Neuronal stem cell (in vitro differentiated cells): Measurements from ENCODE around the gene LAPTM4A.

Source experiments
- DNase-seq: peaks from one replicate; pipeline ENCODE4 v3.0.0-alpha.2; 2013; ENCODE audit warnings: low spot score
- H2AFZ ChIP-seq: one replicate; pipeline ENCODE4 v1.6.1; 2013; ENCODE audit warnings: mild to moderate bottlenecking, low read length, inconsistent platforms
- H2AK5ac ChIP-seq: 2 replicates; pipeline ENCODE4 v1.6.1; 2013; ENCODE audit warnings: low read depth, mild to moderate bottlenecking, inconsistent platforms, low read length, moderate library complexity, mixed read lengths
- H2BK120ac ChIP-seq: 2 replicates; pipeline ENCODE4 v1.6.1; 2013; ENCODE audit warnings: low read depth, mild to moderate bottlenecking, inconsistent platforms, low read length, moderate library complexity, mixed read lengths
- H2BK12ac ChIP-seq: one replicate; pipeline ENCODE4 v1.6.1; 2013; ENCODE audit warnings: low read length, inconsistent platforms
- H2BK15ac ChIP-seq: 2 replicates; pipeline ENCODE4 v1.6.1; 2013; ENCODE audit warnings: mild to moderate bottlenecking, low read length, inconsistent platforms, mixed read lengths
- H2BK5ac ChIP-seq: one replicate; pipeline ENCODE4 v1.6.1; 2013; ENCODE audit warnings: inconsistent platforms, mild to moderate bottlenecking, low read length, moderate library complexity
- H3K14ac ChIP-seq: one replicate; pipeline ENCODE4 v1.6.1; 2013; ENCODE audit warnings: low read length, inconsistent platforms
- H3K18ac ChIP-seq: 2 replicates; pipeline ENCODE4 v1.6.1; 2013; ENCODE audit warnings: low read length, inconsistent platforms
- H3K23ac ChIP-seq: 2 replicates; pipeline ENCODE4 v1.6.1; 2013; ENCODE audit warnings: low read depth, mild to moderate bottlenecking, mixed read lengths, low read length, inconsistent platforms; ENCODE audit not compliant: poor library complexity
- H3K27ac ChIP-seq: replicated peaks from 3 replicates; pipeline ENCODE4 v1.5.1; 2013; ENCODE audit warnings: low read length, inconsistent platforms
- H3K27me3 ChIP-seq, 3 experiments: 2 replicates each; pipeline ENCODE4 v1.6.1; 2013; ENCODE audit warnings: low read length in 3 of 3, mild to moderate bottlenecking in 2 of 3, inconsistent platforms in 1 of 3, low read depth in 1 of 3, mixed read lengths in 1 of 3, moderate library complexity in 1 of 3; ENCODE audit not compliant: control insufficient read depth in 3 of 3, insufficient read depth in 3 of 3
- H3K36me3 ChIP-seq, 2 donors: replicated peaks in 1 of 2; 2 replicates each; pipeline ENCODE4 v1.6.1; 2013; ENCODE audit warnings: low read length in 2 of 2; ENCODE audit not compliant: control insufficient read depth in 2 of 2, insufficient read depth in 2 of 2
- H3K4ac ChIP-seq: 2 replicates; pipeline ENCODE4 v1.6.1; 2013; ENCODE audit warnings: inconsistent platforms, mild to moderate bottlenecking, low read length, moderate library complexity
- H3K4me1 ChIP-seq, 2 donors: 1 replicate in 1 of 2; 2 replicates in 1 of 2; pipeline ENCODE4 v1.6.1; 2013; ENCODE audit warnings: low read length in 2 of 2, low read depth in 1 of 2; ENCODE audit not compliant: control insufficient read depth in 2 of 2, insufficient read depth in 1 of 2
- H3K4me2 ChIP-seq: one replicate; pipeline ENCODE4 v1.6.1; 2013; ENCODE audit warnings: mild to moderate bottlenecking, low read length, inconsistent platforms; ENCODE audit not compliant: insufficient read depth, poor library complexity, severe bottlenecking
- H3K4me3 ChIP-seq, 2 donors: 2 replicates each; pipeline ENCODE4 v1.5.1; 2013; ENCODE audit warnings: low read length in 2 of 2, mild to moderate bottlenecking in 2 of 2, inconsistent platforms in 1 of 2, moderate library complexity in 1 of 2
- H3K79me1 ChIP-seq: one replicate; pipeline ENCODE4 v1.6.1; 2013; ENCODE audit warnings: low read depth, mild to moderate bottlenecking, inconsistent platforms, low read length, moderate library complexity
- H3K9ac ChIP-seq: one replicate; pipeline ENCODE4 v1.6.1; 2013; ENCODE audit warnings: mild to moderate bottlenecking, low read depth, low read length, inconsistent platforms; ENCODE audit not compliant: poor library complexity
- H3K9me3 ChIP-seq, 2 donors: replicated peaks in 1 of 2; 2 replicates each; pipeline versions ENCODE3 to v1.6.1; 2013; ENCODE audit warnings: low read length in 2 of 2, mild to moderate bottlenecking in 2 of 2, inconsistent platforms in 1 of 2, low read depth in 1 of 2, mixed read lengths in 1 of 2, moderate library complexity in 1 of 2; ENCODE audit not compliant: control insufficient read depth in 2 of 2, insufficient read depth in 1 of 2
- H4K8ac ChIP-seq: one replicate; pipeline ENCODE4 v1.6.1; 2013; ENCODE audit warnings: low read depth, mild to moderate bottlenecking, inconsistent platforms, low read length, moderate library complexity
- H4K91ac ChIP-seq: one replicate; pipeline ENCODE4 v1.6.1; 2013; ENCODE audit warnings: low read length, low read depth, mild to moderate bottlenecking, inconsistent platforms; ENCODE audit not compliant: poor library complexity
- WGBS, 2 donors: extraction: QIAGEN DNeasy Blood & Tissue Kit; methylation state at CpG; one replicate each; pipeline ENCODE4 v1.1.7; 2013; ENCODE audit warnings: missing lambda C conversion rate in 2 of 2, mixed read lengths in 1 of 2; ENCODE audit not compliant: insufficient read length in 2 of 2, insufficient replicate concordance in 1 of 2; ENCODE audit errors: extremely low coverage in 2 of 2; 5-methylcytosine and 5-hydroxymethylcytosine counted together

Gene LAPTM4A

GRCh38 chr2:20064841-20065240 is 13.4 kb upstream of the LAPTM4A start:
- no peak overlapping the region for H3K9ac ChIP-seq
- H2BK15ac ChIP-seq: no peak overlapping the region
- no peaks in the 10 kb centered on the region for H3K36me3 ChIP-seq
- no peak overlapping the region for H4K91ac ChIP-seq
- H3K4me1 ChIP-seq: peaks cover 0 to 1% of the 10 kb centered on the region in 2 donors
- peaks cover 0 to 6% (median 0%) of the 10 kb centered on the region in 3 experiments for H3K27me3 ChIP-seq
- H2BK12ac ChIP-seq: no peak overlapping the region
- no peak overlapping the region for H3K4me2 ChIP-seq
- H3K14ac ChIP-seq: no peak overlapping the region
- peaks cover 0 to 8% of the 10 kb centered on the region in 2 donors for H3K9me3 ChIP-seq
- no peaks in the 10 kb centered on the region for H3K79me1 ChIP-seq
- H3K23ac ChIP-seq: no peak overlapping the region
- no peak overlapping the region for H3K4ac ChIP-seq
- no peak overlapping the region for H2AK5ac ChIP-seq
- H2BK120ac ChIP-seq: no peak overlapping the region
- no peak overlapping the region for H3K4me3 ChIP-seq
- H3K27ac ChIP-seq: no peak overlapping the region
- no peak overlapping the region for H2BK5ac ChIP-seq
- H4K8ac ChIP-seq: no peak overlapping the region
- DNase-seq: no peak
- H2AFZ ChIP-seq: no peak overlapping the region
- H3K18ac ChIP-seq: no peak overlapping the region

GRCh38 chr2:20064421-20064820 is 13.0 kb upstream of the LAPTM4A start:
- Histone ChIP-seq H3K36me3 (no peaks in the 10 kb centered on the region), H3K27ac (no peak overlapping the region), H4K91ac (no peak overlapping the region), H4K8ac (no peak overlapping the region), H3K27me3 (peaks cover 0 to 6% (median 0%) of the 10 kb centered on the region in 3 experiments), H2AFZ (no peak overlapping the region), H3K4me2 (no peak overlapping the region), H3K23ac (no peak overlapping the region), H3K4me3 (no peak overlapping the region), H2BK5ac (no peak overlapping the region), H2AK5ac (no peak overlapping the region), H3K14ac (no peak overlapping the region), H3K4ac (no peak overlapping the region), H3K18ac (no peak overlapping the region), H3K9ac (no peak overlapping the region), H2BK120ac (no peak overlapping the region), H2BK15ac (no peak overlapping the region), H3K4me1 (peaks cover 0 to 1% of the 10 kb centered on the region in 2 donors), H2BK12ac (no peak overlapping the region), H3K79me1 (no peaks in the 10 kb centered on the region), H3K9me3 (peaks cover 0 to 11% of the 10 kb centered on the region in 2 donors)
- no peak for DNase-seq
- WGBS, 2 donors: no CpG with 5 or more reads among the region's 3 CpGs

GRCh38 chr2:20062615-20063545 is 11.5 kb upstream of the LAPTM4A start:
- H3K4ac ChIP-seq: no peak overlapping the region
- H2BK12ac ChIP-seq: no peak overlapping the region
- H2AK5ac ChIP-seq: no peak overlapping the region
- H4K8ac ChIP-seq: no peak overlapping the region
- H3K18ac ChIP-seq: no peak overlapping the region
- H3K9ac ChIP-seq: no peak overlapping the region
- peaks cover 0 to 6% (median 0%) of the 10 kb centered on the region in 3 experiments for H3K27me3 ChIP-seq
- no peak for DNase-seq
- no peak overlapping the region for H3K23ac ChIP-seq
- peak overlapping the region; percentile 40 for H2AFZ ChIP-seq
- H3K4me1 ChIP-seq: peaks cover 0 to 1% of the 10 kb centered on the region in 2 donors
- no peak overlapping the region for H3K4me2 ChIP-seq
- H3K9me3 ChIP-seq: peaks cover 0 to 11% of the 10 kb centered on the region in 2 donors
- H3K36me3 ChIP-seq: no peaks in the 10 kb centered on the region
- H2BK15ac ChIP-seq: peak overlapping the region; percentile 57
- WGBS, 2 donors: no CpG with 5 or more reads among the region's 11 CpGs
- no peak overlapping the region for H3K4me3 ChIP-seq
- no peak overlapping the region for H4K91ac ChIP-seq
- H2BK120ac ChIP-seq: no peak overlapping the region
- H2BK5ac ChIP-seq: no peak overlapping the region
- H3K14ac ChIP-seq: no peak overlapping the region
- no peaks in the 10 kb centered on the region for H3K79me1 ChIP-seq
- no peak overlapping the region for H3K27ac ChIP-seq

- Histone ChIP-seq H2BK15ac (peak overlapping the region; percentile 57), H3K23ac (no peak overlapping the region), H3K4me2 (no peak overlapping the region), H3K79me1 (no peaks in the 10 kb centered on the region), H2BK120ac (no peak overlapping the region), H3K9ac (no peak overlapping the region), H3K4ac (no peak overlapping the region), H3K14ac (no peak overlapping the region), H3K9me3 (peaks cover 0 to 7% of the 10 kb centered on the region in 2 donors), H3K18ac (peak overlapping the region; percentile 3), H2BK5ac (no peak overlapping the region), H3K4me3 (no peak overlapping the region), H4K91ac (no peak overlapping the region), H2AFZ (no peak overlapping the region), H3K27ac (no peak overlapping the region), H2BK12ac (no peak overlapping the region), H3K4me1 (peaks cover 0 to 1% of the 10 kb centered on the region in 2 donors), H3K27me3 (peaks cover 0 to 10% (median 0%) of the 10 kb centered on the region in 3 experiments), H3K36me3 (no peaks in the 10 kb centered on the region), H4K8ac (no peak overlapping the region), H2AK5ac (peak overlapping the region; percentile 73)
- DNase-seq: no peak
- no CpG with 5 or more reads among the region's 5 CpGs for WGBS, 2 donors
These were observed 10.5 kb upstream of the LAPTM4A start for GRCh38 chr2:20061940-20062339.
